Ascending aorta (tissue), 2 donors: ENCODE results near the gene CNOT6. TPM values are rescaled to one million over a fixed set of nuclear protein-coding genes. Genes with fewer than 3 reads are reported as not detected.
"Not testable (repeated sequence)": the region's sequence is repeated elsewhere in the genome, so short reads cannot be mapped to it uniquely, and the experiment has no call there.

Source experiments
- DNase-seq, 2 donors: peaks; one replicate each; pipeline ENCODE4 v3.0.0-alpha.2; 2019; ENCODE audit warnings: low spot score in 2 of 2
- H3K27ac ChIP-seq, 2 donors: fragments of 200-600 bp; sonication (generic); one replicate each; pipeline ENCODE4 v1.5.1; 2016 to 2017; ENCODE audit warnings: mild to moderate bottlenecking in 1 of 2
- H3K27me3 ChIP-seq: fragments of 200-600 bp; sonication (generic); one replicate; pipeline ENCODE4 v1.5.1; 2017
- H3K36me3 ChIP-seq, 2 donors: fragments of 200-600 bp; sonication (generic); one replicate each; pipeline ENCODE4 v1.5.1; 2016
- H3K4me1 ChIP-seq, 2 donors: fragments of 200-600 bp; sonication (generic); one replicate each; pipeline ENCODE4 v1.5.1; 2016 to 2017; ENCODE audit warnings: mild to moderate bottlenecking in 1 of 2
- H3K4me3 ChIP-seq, 2 donors: fragments of 200-600 bp; sonication (generic); one replicate each; pipeline ENCODE4 v1.5.1; 2016 to 2017; ENCODE audit warnings: mild to moderate bottlenecking in 1 of 2
- H3K9me3 ChIP-seq, 2 donors: fragments of 200-600 bp; sonication (generic); one replicate each; pipeline ENCODE4 v1.5.1; 2016
- intact Hi-C: fragments of 100-400 bp; cut with DNase I; formaldehyde crosslinking; loops from one replicate; pipeline ENCODE4 v1.15.1; 2023
- total RNA-seq: library from RNA; depleted of rRNA; stranded (reverse); fragments of >200 nt; gene quantifications from one replicate; pipeline ENCODE4 v1.1.0, GENCODE V29; 2016
- TF ChIP-seq, protein P1 (sequence below), 3 experiments: fragments of 200-600 bp in 2 of 3; fragments of 450-650 bp in 1 of 3; sonication (generic) in 2 of 3; IDR thresholded peaks; one replicate each; pipeline ENCODE4 v1.5.1; 2016 to 2019; ENCODE audit warnings: antibody characterized with exemption in 3 of 3, mild to moderate bottlenecking in 1 of 3, moderate library complexity in 1 of 3

Gene CNOT6
- total RNA-seq, 1 donor from 2014 or later: 12.0 TPM

DNA sequence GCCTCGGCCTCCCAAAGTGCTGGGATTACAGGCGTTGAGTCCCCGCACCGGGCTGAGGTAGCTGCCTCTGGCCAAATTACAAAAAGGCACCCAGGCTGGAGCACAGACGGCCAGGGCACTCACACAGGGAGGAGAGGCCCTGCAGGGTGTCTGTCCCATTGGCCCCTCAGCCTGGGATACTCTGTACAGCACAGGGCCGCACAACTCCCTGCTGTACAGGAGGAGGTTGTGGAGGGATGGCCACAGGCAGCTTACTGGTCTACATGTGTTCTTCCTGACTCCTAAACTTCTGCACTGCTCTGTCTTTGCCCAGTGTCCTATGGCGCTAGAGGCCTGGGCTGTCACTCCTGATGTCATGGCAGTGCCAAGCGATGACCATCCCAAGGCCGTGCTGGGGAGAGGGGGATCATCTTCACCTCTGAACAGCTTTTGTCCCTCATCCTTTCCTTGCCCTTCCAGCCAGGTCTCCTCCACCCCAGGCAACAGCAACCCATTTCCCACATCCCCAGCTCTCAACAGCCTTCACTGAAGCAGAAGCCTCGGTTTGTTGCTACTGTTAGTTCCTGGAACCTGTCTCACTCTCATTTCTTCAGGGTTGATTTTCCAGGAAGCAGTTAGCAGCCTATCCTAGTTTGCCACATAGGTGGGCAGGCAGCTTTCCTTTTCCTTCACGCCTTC, 1.8 kb upstream of the CNOT6 start:
- peak in 1 of 2 donors; percentile 50 for DNase-seq

DNA sequence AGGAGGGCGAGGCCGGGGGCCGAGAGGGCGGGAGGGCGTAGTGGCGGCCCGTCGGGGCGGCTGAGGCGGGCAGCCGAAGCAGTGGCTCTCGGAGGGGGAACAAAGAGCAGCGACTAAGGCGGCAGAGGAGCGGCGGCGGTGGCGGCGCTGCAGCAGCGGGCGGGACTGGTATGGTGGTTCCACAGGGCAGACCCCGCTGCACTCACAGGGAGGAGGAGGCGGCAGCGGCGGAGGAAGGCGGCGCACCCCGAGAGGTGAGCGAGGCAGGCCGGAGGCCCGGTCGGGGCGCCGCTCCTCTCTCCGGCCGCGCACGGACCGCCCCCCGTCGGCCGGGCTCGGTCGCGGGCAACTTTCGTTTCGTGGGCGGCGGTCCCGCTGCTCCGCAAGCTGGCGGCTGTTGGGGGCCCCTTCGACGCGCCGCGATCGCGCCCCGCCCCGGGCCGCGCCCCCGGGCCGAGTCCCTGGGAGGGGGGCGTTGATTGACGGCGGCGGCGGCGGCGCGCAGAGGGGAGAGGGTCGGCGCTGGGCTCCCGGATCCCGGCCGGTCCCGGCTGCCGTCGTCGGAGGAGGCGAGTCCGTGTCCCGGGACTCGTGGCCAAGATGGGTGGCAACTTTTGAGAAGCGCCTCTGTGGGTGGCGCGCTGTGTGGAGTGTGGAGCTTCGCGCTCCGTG, 467 bp downstream of the CNOT6 start:
- Histone ChIP-seq H3K36me3 (no peaks in the 10 kb centered on the region), H3K4me3 (peak overlapping the region; percentile 94 to 95), H3K9me3 (no peaks in the 10 kb centered on the region), H3K27ac (peak overlapping the region; percentile 84 to 98), H3K27me3 (no peaks in the 10 kb centered on the region), H3K4me1 (peaks cover 4 to 15% of the 10 kb centered on the region in 2 donors)
- TF ChIP-seq, protein P1, sequence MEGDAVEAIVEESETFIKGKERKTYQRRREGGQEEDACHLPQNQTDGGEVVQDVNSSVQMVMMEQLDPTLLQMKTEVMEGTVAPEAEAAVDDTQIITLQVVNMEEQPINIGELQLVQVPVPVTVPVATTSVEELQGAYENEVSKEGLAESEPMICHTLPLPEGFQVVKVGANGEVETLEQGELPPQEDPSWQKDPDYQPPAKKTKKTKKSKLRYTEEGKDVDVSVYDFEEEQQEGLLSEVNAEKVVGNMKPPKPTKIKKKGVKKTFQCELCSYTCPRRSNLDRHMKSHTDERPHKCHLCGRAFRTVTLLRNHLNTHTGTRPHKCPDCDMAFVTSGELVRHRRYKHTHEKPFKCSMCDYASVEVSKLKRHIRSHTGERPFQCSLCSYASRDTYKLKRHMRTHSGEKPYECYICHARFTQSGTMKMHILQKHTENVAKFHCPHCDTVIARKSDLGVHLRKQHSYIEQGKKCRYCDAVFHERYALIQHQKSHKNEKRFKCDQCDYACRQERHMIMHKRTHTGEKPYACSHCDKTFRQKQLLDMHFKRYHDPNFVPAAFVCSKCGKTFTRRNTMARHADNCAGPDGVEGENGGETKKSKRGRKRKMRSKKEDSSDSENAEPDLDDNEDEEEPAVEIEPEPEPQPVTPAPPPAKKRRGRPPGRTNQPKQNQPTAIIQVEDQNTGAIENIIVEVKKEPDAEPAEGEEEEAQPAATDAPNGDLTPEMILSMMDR (IDR thresholded peaks at IDR 0.05): no peak
- intact Hi-C loops: loop anchor here (1.0 to 10.0 kb wide), 4 partner anchors 141 to 940 kb away; partner anchors contain the start of genes GFPT2, RACK1 and RUFY1
- peak in 1 of 2 donors; percentile 70 for DNase-seq

More for the DNA sequence above, 1.8 kb upstream of the CNOT6 start:
- Histone ChIP-seq H3K27me3 (no peaks in the 10 kb centered on the region), H3K9me3 (no peaks in the 10 kb centered on the region), H3K27ac (no peak overlapping the region), H3K4me3 (no peak overlapping the region), H3K4me1 (peaks cover 4 to 15% of the 10 kb centered on the region in 2 donors), H3K36me3 (no peaks in the 10 kb centered on the region)
- intact Hi-C loops: loop anchor here (10.0 kb wide), 2 partner anchors 752 to 938 kb away; partner anchors contain the start of genes RACK1 and RUFY1
- TF ChIP-seq, protein P1 (IDR thresholded peaks at IDR 0.05): no peak

DNA sequence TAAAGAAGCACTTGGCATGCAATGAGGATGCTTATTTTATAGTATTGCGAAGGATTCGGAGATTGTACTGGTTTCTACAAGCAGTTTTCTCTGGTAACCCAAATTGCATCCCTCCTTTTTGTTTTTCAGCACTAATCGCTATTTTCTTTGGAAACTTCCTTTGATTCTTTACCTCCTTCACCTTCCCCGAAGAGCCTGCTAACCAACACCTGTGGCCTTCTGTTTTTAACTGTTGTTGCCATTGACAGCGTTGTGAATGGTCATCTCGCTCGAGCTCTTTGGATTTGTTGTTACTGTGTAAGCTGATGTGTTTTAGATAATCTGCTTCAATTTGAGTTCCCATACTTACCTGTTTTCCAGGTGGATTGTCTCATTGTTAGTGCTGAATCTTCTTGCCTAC, 1.1 kb downstream of the CNOT6 start:
- H3K4me1 ChIP-seq: peaks cover 4 to 15% of the 10 kb centered on the region in 2 donors
- H3K27ac ChIP-seq: peak overlapping the region in 1 of 2 donors; percentile 84
- intact Hi-C loops: loop anchor here (10.0 kb wide), 2 partner anchors 750 to 940 kb away; partner anchors contain the start of genes RACK1 and RUFY1
- peak overlapping the region; percentile 94 to 95 for H3K4me3 ChIP-seq
- peak in 1 of 2 donors; percentile 4 for DNase-seq
- TF ChIP-seq, protein P1 (IDR thresholded peaks at IDR 0.05): no peak
- H3K9me3 ChIP-seq: no peaks in the 10 kb centered on the region
- H3K36me3 ChIP-seq: no peaks in the 10 kb centered on the region
- H3K27me3 ChIP-seq: no peaks in the 10 kb centered on the region

DNA sequence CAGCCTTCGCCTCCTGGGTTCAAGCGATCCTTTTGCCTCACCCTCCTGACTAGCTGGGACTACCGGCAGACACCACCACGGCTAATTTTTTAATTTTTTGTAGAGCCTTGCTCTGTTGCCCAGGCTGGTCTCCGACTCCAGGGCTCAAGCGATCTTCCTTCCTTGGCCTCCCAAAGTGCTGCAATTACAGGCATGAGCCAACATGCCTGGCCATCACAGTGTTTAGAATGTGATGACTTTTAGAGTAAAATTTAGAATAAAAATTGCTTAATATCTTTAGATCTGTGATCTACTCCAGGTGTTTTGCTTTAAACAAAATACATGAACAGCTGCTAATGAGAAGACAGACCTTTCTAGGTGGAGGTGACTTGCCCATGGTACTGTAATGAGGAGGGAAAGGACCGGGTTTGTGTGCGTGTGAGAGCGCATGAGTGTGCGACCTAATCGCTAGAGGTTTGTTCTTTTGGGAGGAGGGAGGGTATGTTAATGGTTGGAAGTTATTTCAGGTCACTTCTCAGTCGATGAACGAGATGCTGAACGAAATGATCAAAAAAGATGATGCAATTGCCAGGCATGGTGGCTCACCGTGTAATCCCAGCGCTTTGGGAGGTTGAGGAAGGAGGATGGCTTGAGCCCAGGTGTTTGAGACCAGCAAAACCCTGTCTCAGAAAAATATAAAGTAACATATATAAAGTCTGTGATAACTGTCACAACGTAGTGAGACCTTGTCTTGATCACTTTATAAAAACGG, 2.0 kb downstream of the CNOT6 start:
- no peaks in the 10 kb centered on the region for H3K9me3 ChIP-seq
- intact Hi-C loops: loop anchor here (10.0 kb wide), 2 partner anchors 749 to 941 kb away; partner anchors contain the start of genes RACK1 and RUFY1
- H3K4me1 ChIP-seq: peaks cover 4 to 15% of the 10 kb centered on the region in 2 donors
- TF ChIP-seq, protein P1 (IDR thresholded peaks at IDR 0.05): no peak
- no peaks in the 10 kb centered on the region for H3K27me3 ChIP-seq
- H3K27ac ChIP-seq: no peak overlapping the region
- DNase-seq: peak in 1 of 2 donors; percentile 41
- no peaks in the 10 kb centered on the region for H3K36me3 ChIP-seq
- H3K4me3 ChIP-seq: peak overlapping the region in 1 of 2 donors; percentile 95

DNA sequence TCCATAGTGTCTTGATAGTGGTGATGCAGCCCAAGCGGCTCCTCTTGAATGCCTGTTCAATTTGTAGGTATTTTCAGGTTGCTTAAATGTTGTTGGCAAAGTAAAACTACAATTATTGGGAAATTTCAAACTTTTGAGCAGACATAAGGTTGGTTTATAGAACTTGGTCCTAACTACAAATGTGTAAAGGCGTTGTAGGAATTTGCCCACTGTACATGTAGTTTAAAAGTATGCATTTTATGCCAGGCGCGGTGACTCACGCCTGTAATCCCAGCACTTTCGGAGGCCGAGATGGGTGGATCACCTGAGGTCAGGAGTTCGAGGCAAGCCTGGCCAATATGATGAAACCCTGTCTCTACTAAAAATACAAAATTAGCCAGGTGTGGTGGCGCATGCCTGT, 2.6 kb downstream of the CNOT6 start:
- H3K9me3 ChIP-seq, H3K4me3 ChIP-seq, H3K27me3 ChIP-seq, H3K36me3 ChIP-seq, H3K27ac ChIP-seq: not testable (repeated sequence)
- intact Hi-C loops: loop anchor here (10.0 kb wide), 2 partner anchors 748 to 942 kb away; partner anchors contain the start of genes RACK1 and RUFY1
- H3K4me1 ChIP-seq: peaks cover 4 to 15% of the 10 kb centered on the region in 2 donors
- DNase-seq: peak in 1 of 2 donors; percentile 18

DNA sequence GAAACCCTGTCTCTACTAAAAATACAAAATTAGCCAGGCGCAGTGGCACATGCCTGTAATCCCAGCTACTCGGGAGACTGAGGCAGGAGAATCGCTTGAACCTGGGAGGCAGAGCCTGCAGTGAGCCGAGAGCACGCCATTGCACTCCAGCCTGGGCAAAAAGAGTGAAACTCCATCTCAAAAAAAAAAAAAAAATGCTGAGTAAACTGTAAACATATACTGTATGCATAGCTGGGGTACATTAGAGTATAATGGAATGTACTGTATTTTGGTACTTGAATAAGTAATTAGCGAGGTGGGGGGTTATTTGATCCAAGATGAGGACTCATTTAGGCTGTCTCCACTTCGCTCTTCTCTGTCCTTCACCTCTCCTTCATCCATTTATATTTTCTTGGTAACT, 3.7 kb downstream of the CNOT6 start:
- not testable (repeated sequence) for H3K4me3 ChIP-seq, H3K27ac ChIP-seq, H3K36me3 ChIP-seq, DNase-seq, H3K9me3 ChIP-seq, H3K27me3 ChIP-seq
- intact Hi-C loops: loop anchor here (10.0 kb wide), 2 partner anchors 747 to 943 kb away; partner anchors contain the start of genes RACK1 and RUFY1
- peaks cover 4 to 15% of the 10 kb centered on the region in 2 donors for H3K4me1 ChIP-seq
